Cerebellar nuclear complex (tissue), 1 donor: Measurements from ENCODE around the gene SCAANT1.

ENCODE experiments used
- DNase-seq, 2 experiments: peaks; one replicate each; lab custom pipeline; 2025; lab: John Stamatoyannopoulos, UW

The SCAANT1 gene

GRCh38 chr3:63863150-63864007, 48.8 kb downstream of the SCAANT1 start, which contains the start of the genes ATXN7 and THOC7:
Gene ATXN7, plus strand, starts transcription at chr3:63863867. Its CDS starts 48,732 bp downstream, at chr3:63912599.
Gene THOC7, minus strand, starts transcription at chr3:63863805. Its CDS starts 15 bp downstream, at chr3:63863790.
- no peak for DNase-seq

GRCh38 chr3:63862804-63863149, 49.4 kb downstream of the SCAANT1 start:
- DNase-seq = no peak
